Fibroblast of skin of left quadriceps (primary cell): ENCODE results near the gene FGFR1OP2.
"Not testable (repeated sequence)": the region's sequence is repeated elsewhere in the genome, so short reads cannot be mapped to it uniquely, and the experiment has no call there.

Experiments used
- DNase-seq, 2 experiments: peaks; one replicate each; pipeline ENCODE4 v3.0.0-alpha.2; 2013; ENCODE audit warnings: low read depth in 2 of 2

The FGFR1OP2 gene

GRCh38 chr12:26941215-26941594 lies 2.9 kb downstream of the FGFR1OP2 start:
- DNase-seq: no peak

GRCh38 chr12:26948309-26948708 lies 10.0 kb downstream of the FGFR1OP2 start:
- no peak for DNase-seq

- no peak for DNase-seq
Observed at GRCh38 chr12:26953447-26953846, 15.2 kb downstream of the FGFR1OP2 start.

GRCh38 chr12:26954027-26954426 lies 15.8 kb downstream of the FGFR1OP2 start:
- no peak for DNase-seq

- not testable (repeated sequence) for DNase-seq
Observed at GRCh38 chr12:26961391-26961790, 23.1 kb downstream of the FGFR1OP2 start.

- no peak for DNase-seq
Observed at GRCh38 chr12:26961803-26962202, 23.5 kb downstream of the FGFR1OP2 start.

GRCh38 chr12:26963413-26963812 lies 25.1 kb downstream of the FGFR1OP2 start:
- DNase-seq: no peak

GRCh38 chr12:26966842-26967241 lies 28.6 kb downstream of the FGFR1OP2 start:
- DNase-seq: no peak

- no peak for DNase-seq
Observed at GRCh38 chr12:26970136-26970535, 31.9 kb downstream of the FGFR1OP2 start.

- no peak for DNase-seq
Observed at GRCh38 chr12:26971963-26972362, 33.7 kb downstream of the FGFR1OP2 start.

- DNase-seq: no peak
Observed at GRCh38 chr12:26976687-26977086, 38.4 kb downstream of the FGFR1OP2 start.

GRCh38 chr12:26978801-26979200 lies 40.5 kb downstream of the FGFR1OP2 start:
- no peak for DNase-seq

- no peak for DNase-seq
Observed at GRCh38 chr12:26979733-26980132, 41.5 kb downstream of the FGFR1OP2 start.

- no peak for DNase-seq
Observed at GRCh38 chr12:26982866-26983265, 44.6 kb downstream of the FGFR1OP2 start.

- DNase-seq: no peak
Observed at GRCh38 chr12:26987634-26988424, 49.6 kb downstream of the FGFR1OP2 start.

GRCh38 chr12:26988703-26989102 lies 50.4 kb downstream of the FGFR1OP2 start:
- no peak for DNase-seq

GRCh38 chr12:26989873-26990272 lies 51.6 kb downstream of the FGFR1OP2 start:
- no peak for DNase-seq

- DNase-seq: no peak
Observed at GRCh38 chr12:26991826-26992225, 53.6 kb downstream of the FGFR1OP2 start.

- no peak for DNase-seq
Observed at GRCh38 chr12:26994109-26994508, 55.8 kb downstream of the FGFR1OP2 start.

GRCh38 chr12:26995706-26996105 lies 57.4 kb downstream of the FGFR1OP2 start:
- no peak for DNase-seq

GRCh38 chr12:26997003-26997402 lies 58.7 kb downstream of the FGFR1OP2 start:
- DNase-seq: no peak

GRCh38 chr12:27000961-27001360 lies 62.7 kb downstream of the FGFR1OP2 start:
- no peak for DNase-seq

GRCh38 chr12:27001663-27002062 lies 63.4 kb downstream of the FGFR1OP2 start:
- DNase-seq: no peak

- DNase-seq: no peak
Observed at GRCh38 chr12:27002141-27002540, 63.9 kb downstream of the FGFR1OP2 start.
